HG03139 (cell line): ENCODE results near the gene DNAI1.

ENCODE experiments used
- ATAC-seq: cut with Tn5 transposase; IDR thresholded peaks from one replicate; pipeline ENCODE4 v1.9.1; 2021; ENCODE audit not compliant: unreplicated experiment

The DNAI1 gene

GRCh38 chr9:34555936-34556525, 97.4 kb downstream of the DNAI1 start:
- ATAC-seq, result no peak

GRCh38 chr9:34556949-34557348, 98.3 kb downstream of the DNAI1 start:
- ATAC-seq, result no peak

GRCh38 chr9:34557426-34558321, 99.1 kb downstream of the DNAI1 start:
- no peak for ATAC-seq

- no peak for ATAC-seq
Observed at GRCh38 chr9:34558364-34558763, 99.8 kb downstream of the DNAI1 start.

GRCh38 chr9:34558919-34559623, 100.5 kb downstream of the DNAI1 start:
- no peak for ATAC-seq

GRCh38 chr9:34559624-34560455, 101.2 kb downstream of the DNAI1 start:
- ATAC-seq, result no peak

- no peak for ATAC-seq
Observed at GRCh38 chr9:34560599-34561214, 102.1 kb downstream of the DNAI1 start.

GRCh38 chr9:34562135-34562745, 103.6 kb downstream of the DNAI1 start:
- no peak for ATAC-seq

GRCh38 chr9:34563262-34563661, 104.7 kb downstream of the DNAI1 start:
- ATAC-seq, result no peak

GRCh38 chr9:34564617-34565016, 106.0 kb downstream of the DNAI1 start:
- no peak for ATAC-seq

- ATAC-seq, result no peak
Observed at GRCh38 chr9:34565856-34566255, 107.3 kb downstream of the DNAI1 start.

- ATAC-seq, result no peak
Observed at GRCh38 chr9:34566322-34566721, 107.7 kb downstream of the DNAI1 start.

GRCh38 chr9:34566972-34567371, 108.4 kb downstream of the DNAI1 start:
- ATAC-seq, result no peak

- ATAC-seq, result no peak
Observed at GRCh38 chr9:34568133-34568532, 109.5 kb downstream of the DNAI1 start.

- no peak for ATAC-seq
Observed at GRCh38 chr9:34568774-34569173, 110.2 kb downstream of the DNAI1 start.

- ATAC-seq, result no peak
Observed at GRCh38 chr9:34570376-34570775, 111.8 kb downstream of the DNAI1 start.
